Mesangial cell (primary cell): Measurements from ENCODE around the gene TAS1R1. TPM values are rescaled to one million over a fixed set of nuclear protein-coding genes. Genes with fewer than 3 reads are reported as not detected.

Experiments
- total RNA-seq: library from RNA; depleted of rRNA; stranded (reverse); fragments of >200 nt; gene quantifications from 2 replicates; pipeline ENCODE4 v1.2.3, GENCODE V29; 2015

Gene TAS1R1
- not detected in 2 replicates for total RNA-seq

DNA sequence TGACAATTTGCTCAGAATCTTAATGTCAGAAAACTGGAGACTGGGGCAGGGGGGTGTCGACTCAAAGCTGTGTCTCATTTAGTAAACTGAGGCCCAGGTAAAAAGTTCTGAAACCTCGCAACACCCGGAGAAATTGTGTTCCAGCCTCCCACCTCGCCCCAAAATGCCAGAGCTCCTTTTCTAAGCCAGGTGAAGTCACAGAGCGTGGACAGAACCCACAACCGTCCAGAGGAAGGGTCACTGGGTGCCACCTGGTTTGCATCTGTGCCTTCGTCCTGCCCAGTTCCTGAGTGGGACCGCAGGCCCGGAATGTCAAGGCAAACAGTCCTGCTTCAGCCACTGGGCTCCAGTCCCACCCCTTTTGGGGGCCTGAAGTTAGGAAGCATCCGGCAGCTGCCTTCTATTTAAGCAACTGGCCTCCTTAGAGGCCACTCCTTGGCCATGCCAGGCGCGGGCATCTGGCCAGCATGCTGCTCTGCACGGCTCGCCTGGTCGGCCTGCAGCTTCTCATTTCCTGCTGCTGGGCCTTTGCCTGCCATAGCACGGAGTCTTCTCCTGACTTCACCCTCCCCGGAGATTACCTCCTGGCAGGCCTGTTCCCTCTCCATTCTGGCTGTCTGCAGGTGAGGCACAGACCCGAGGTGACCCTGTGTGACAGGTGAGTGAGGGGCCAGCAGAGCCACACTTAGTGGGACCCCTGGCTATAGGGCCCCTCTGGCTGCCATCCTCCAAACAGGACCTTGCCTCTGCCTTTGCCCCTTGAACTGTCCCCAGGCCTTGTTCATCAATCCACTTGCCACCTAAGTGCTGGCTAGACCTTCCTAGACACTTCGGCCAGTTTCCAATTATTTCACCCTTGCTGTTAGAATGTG lies at the start of gene TAS1R1:
Gene TAS1R1 (plus strand): TSS at position 401 of the 872 bp plus-strand sequence. CDS start 67 bp downstream, at position 468.

GRCh38 chr1:6554031-6554906 lies 838 bp upstream of the TAS1R1 start, which contains the start of gene NOL9:
NOL9 (minus strand) TSS chr1:6554513; CDS start chr1:6554502, 11 bp downstream.

GRCh38 chr1:6579374-6580118 lies 24.4 kb downstream of the TAS1R1 start, which contains the start of gene ZBTB48:
ZBTB48 (plus strand) TSS chr1:6579994; CDS start chr1:6580610, 616 bp downstream.

DNA sequence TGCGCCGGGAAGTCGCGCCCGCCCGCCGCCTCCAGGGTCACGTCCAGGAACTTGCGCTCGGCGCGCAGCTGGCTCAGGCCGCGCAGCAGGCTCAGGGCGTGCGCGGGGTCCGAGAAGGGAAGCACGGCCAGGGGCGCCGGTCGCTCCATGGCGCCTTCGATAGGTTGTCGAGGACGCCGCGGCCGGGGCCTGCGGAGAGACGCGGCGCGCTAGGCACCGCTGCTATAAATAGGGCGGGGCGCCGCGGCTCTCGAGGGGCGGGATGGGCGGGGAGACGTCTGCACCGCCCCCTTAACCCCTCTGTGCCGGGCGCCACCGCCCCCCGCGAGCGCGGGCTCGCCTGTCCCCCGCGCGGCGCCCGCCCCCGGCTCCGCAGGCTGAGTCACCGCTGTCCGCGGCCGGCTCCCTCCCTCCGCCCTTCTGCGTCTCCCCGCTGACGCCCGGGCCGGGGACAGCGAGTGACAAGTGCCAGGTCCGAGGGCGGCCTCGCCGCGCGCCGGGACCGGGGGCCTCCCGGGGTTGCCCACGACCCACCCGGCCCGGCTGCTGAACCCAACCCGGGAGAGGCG lies 47.6 kb downstream of the TAS1R1 start, which contains the start of gene KLHL21:
Gene KLHL21 (minus strand): TSS at position 201 of the 569 bp plus-strand sequence. CDS start 52 bp downstream, at position 149.

DNA sequence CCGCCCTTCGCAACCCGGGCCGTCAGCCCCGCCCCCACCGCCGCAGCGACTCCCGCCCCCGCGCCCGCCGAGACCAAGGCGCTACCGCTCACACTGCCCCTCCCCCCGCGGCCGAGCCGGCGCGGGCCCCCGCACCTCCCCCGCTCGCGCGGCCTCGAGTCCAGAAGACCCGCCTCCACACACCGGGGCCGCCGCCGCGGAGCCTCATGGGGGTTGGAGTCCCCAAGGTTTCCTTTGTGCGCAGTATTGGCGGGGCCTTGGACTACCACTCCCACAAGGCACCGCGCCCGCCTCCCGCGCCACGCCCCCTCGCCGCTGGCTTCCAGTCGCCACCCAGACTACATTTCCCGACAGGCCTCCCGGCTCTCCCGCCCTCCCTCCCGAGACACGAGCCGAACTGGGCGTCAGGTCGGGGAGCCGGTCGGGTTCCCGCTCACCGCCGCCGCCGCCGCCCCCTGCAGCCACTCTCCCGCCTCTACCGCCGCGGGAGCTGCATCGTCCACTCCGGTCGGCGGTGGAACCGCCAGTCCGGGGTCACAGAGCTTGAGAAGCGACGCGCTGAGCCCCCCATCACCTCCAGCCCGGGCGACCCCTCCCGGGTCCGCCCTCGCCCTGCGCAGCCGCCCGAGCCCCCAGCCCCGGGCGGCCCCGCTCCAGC lies 58.4 kb downstream of the TAS1R1 start, which contains the start of gene PHF13:
Gene PHF13 (plus strand): TSS at position 371 of the 658 bp plus-strand sequence. CDS start 336 bp downstream, outside the sequence.

DNA sequence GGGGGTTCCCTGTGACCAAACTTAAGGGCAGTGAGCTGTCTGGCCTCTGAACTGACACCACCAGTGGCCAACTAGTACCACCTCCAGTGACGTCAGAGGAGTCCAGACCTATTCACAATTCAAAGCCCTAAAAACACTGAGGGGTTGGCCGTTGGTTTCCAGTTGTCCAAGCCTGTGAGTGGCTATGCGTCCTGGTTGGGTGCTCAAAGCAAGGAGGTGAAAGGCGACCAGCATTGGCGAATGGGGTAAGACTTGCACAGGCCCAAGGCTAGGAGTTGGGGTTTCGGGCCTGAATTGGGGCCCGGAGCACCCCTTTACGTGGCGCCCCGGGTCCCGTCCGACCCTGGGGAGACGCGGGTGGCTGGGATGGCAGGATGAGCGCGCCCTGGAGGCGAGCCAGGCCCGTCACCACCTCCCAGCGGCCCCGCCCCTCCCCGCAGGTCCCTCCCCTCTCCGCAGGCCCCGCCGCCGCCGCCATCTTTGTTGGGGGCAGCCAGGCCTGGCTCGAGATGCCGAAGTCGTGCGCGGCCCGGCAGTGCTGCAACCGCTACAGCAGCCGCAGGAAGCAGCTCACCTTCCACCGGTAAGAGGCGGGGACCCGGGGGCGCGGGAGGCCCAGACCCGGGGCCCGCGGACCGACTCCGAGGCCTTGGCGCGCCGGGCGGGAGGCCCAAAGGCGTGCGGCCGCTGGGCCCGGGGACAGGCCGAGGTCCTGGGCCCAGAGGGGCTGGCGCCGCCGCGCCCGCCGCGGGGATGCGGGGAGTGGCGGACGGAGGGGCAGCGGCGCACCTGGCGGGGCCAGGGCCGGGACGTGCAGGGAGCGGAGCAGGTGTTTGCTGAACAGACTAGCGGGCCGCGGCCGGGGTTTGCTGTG lies 69.8 kb downstream of the TAS1R1 start, which contains the start of gene THAP3:
Gene THAP3 (plus strand): TSS at position 159 of the 874 bp plus-strand sequence. CDS start 351 bp downstream, at position 510.

Other genes starting within 250 kb of the TAS1R1 start
- 60.0 and 97.4 TPM in 2 replicates for gene ACOT7, start 161.5 kb upstream of the TAS1R1 start, total RNA-seq
- gene HES2, start 135.4 kb upstream of the TAS1R1 start, total RNA-seq: 0.25 and 0.65 TPM in 2 replicates
- 0.25 and 0.33 TPM in 2 replicates for gene ESPN, start 130.5 kb upstream of the TAS1R1 start, total RNA-seq
- gene TNFRSF25, start 89.1 kb upstream of the TAS1R1 start, total RNA-seq: 4.2 and 8.0 TPM in 2 replicates
- gene PLEKHG5, start 63.6 kb upstream of the TAS1R1 start, total RNA-seq: 14.2 and 16.1 TPM in 2 replicates
- gene NOL9, start 794 bp upstream of the TAS1R1 start, total RNA-seq: 16.4 and 23.8 TPM in 2 replicates
- gene ZBTB48, start 24.7 kb downstream of the TAS1R1 start, total RNA-seq: 10.3 and 20.4 TPM in 2 replicates
- gene KLHL21, start 47.6 kb downstream of the TAS1R1 start, total RNA-seq: 23.6 and 53.9 TPM in 2 replicates
- gene PHF13, start 58.4 kb downstream of the TAS1R1 start, total RNA-seq: 8.0 and 16.1 TPM in 2 replicates
- 23.3 and 31.4 TPM in 2 replicates for gene THAP3, start 69.6 kb downstream of the TAS1R1 start, total RNA-seq
- gene DNAJC11, start 146.5 kb downstream of the TAS1R1 start, total RNA-seq: 42.9 and 47.9 TPM in 2 replicates
- gene CAMTA1, start 230.1 kb downstream of the TAS1R1 start, total RNA-seq: 36.5 and 57.4 TPM in 2 replicates